HepG2 (cell line): ENCODE measurements around the gene NDC80. TPM values are rescaled to one million over a fixed set of nuclear protein-coding genes. Genes with fewer than 3 reads are reported as not detected.

Experiments used
- ATAC-seq: fragments of 200-7000 bp; cut with Tn5 transposase; 3 replicates; pipeline ENCODE4 v1.9.1; 2020; ENCODE audit warnings: mild to moderate bottlenecking, moderate library complexity
- BruUV-seq: library from RNA; stranded (reverse); fragments of 400-500 nt; replicated peaks from 2 replicates; lab custom pipeline; 2021; lab: Mats Ljungman, UMichigan
- CTCF ChIA-PET: fragments of 300-600 bp; formaldehyde crosslinking; extraction: SDS; loops from one replicate; lab custom pipeline; 2021; ENCODE audit warnings: low total read pairs, inconsistent platforms, low intra/inter-chr PET ratio; lab: Yijun Ruan, JAX
- POLR2A ChIA-PET: fragments of 350-600 bp; sonication (Branson Sonifier 250); formaldehyde crosslinking; loops from one replicate; lab custom pipeline; 2020; ENCODE audit warnings: antibody characterized with exemption, inconsistent platforms; lab: Yijun Ruan, JAX
- DNase-seq: peaks from one replicate; pipeline ENCODE4 v3.0.0-alpha.2; 2015; ENCODE audit warnings: low spot score
- FAIRE-seq: peaks from 3 replicates; lab custom pipeline; 2011; peaks lifted over from hg19 to GRCh38; lab: Jason Lieb, UNC
- H2AFZ ChIP-seq: one replicate; pipeline ENCODE4 v1.6.1; 2011; ENCODE audit warnings: low read length, inconsistent platforms
- H3K27ac ChIP-seq: fragments of 300-600 bp; 3 replicates; pipeline ENCODE4 v1.8.0; 2011; ENCODE audit warnings: mixed run types, mild to moderate bottlenecking, mixed read lengths, low read length, inconsistent platforms; ENCODE audit not compliant: insufficient read depth; ENCODE audit errors: extremely low read length
- H3K27me3 ChIP-seq, 2 experiments: fragments of 200-600 bp in 1 of 2; 2 replicates in 1 of 2; 3 replicates in 1 of 2; pipeline versions ENCODE4 v1.6.0 to v1.8.0; 2011; ENCODE audit warnings: low read length in 2 of 2, mild to moderate bottlenecking in 2 of 2, moderate library complexity in 2 of 2, inconsistent platforms in 1 of 2; ENCODE audit not compliant: insufficient read depth in 2 of 2, control insufficient read depth in 1 of 2
- H3K36me3 ChIP-seq, 2 experiments: fragments of 200-600 bp in 1 of 2; replicated peaks in 1 of 2; 2 replicates in 1 of 2; 3 replicates in 1 of 2; pipeline versions ENCODE4 v1.5.1 to v1.8.0; 2011; ENCODE audit warnings: low read length in 2 of 2, inconsistent platforms in 1 of 2; ENCODE audit not compliant: insufficient read depth in 2 of 2, control insufficient read depth in 1 of 2
- H3K4me1 ChIP-seq: 2 replicates; pipeline ENCODE4 v1.5.1; 2012; ENCODE audit warnings: low read length, inconsistent platforms; ENCODE audit not compliant: insufficient read depth
- H3K4me2 ChIP-seq: 2 replicates; pipeline ENCODE4 v1.6.0; 2011; ENCODE audit warnings: low read depth, low read length, inconsistent platforms
- H3K4me3 ChIP-seq, 3 experiments: fragments of 200-600 bp in 1 of 3; sonication (generic), shearing (Covaris generic) in 1 of 3; replicated peaks in 1 of 3; 2 replicates each; pipeline ENCODE4 v1.5.1; 2011 to 2016; ENCODE audit warnings: low read length in 3 of 3, inconsistent platforms in 2 of 3, low read depth in 2 of 3, mild to moderate bottlenecking in 2 of 3, control low read depth in 1 of 3, mixed read lengths in 1 of 3; ENCODE audit not compliant: insufficient read depth in 1 of 3
- H3K79me2 ChIP-seq: one replicate; pipeline ENCODE4 v1.6.1; 2011; ENCODE audit warnings: low read length, inconsistent platforms; ENCODE audit not compliant: insufficient read depth
- H3K9ac ChIP-seq: 2 replicates; pipeline ENCODE4 v1.6.0; 2011; ENCODE audit warnings: mild to moderate bottlenecking, low read depth, low read length, inconsistent platforms; ENCODE audit not compliant: insufficient read depth
- H3K9me3 ChIP-seq: 2 replicates; pipeline ENCODE4 v1.5.1; 2012; ENCODE audit warnings: mild to moderate bottlenecking, low read length
- H4K20me1 ChIP-seq: 2 replicates; pipeline ENCODE4 v1.6.0; 2011; ENCODE audit warnings: inconsistent platforms, mild to moderate bottlenecking, low read length, moderate library complexity; ENCODE audit not compliant: insufficient read depth
- CREM ChIP-seq, 2 experiments: sonication (generic) in 1 of 2; formaldehyde crosslinking in 1 of 2; IDR thresholded peaks; 2 replicates each; pipeline versions ENCODE4 v1.4.0 to v1.6.1; 2016 to 2020; ENCODE audit warnings: antibody characterized with exemption in 1 of 2, mild to moderate bottlenecking in 1 of 2, missing genetic modification reagents in 1 of 2
- CSRNP2 ChIP-seq: sonication (generic); formaldehyde crosslinking; conservative IDR thresholded peaks from 2 replicates; pipeline ENCODE4 v1.8.0; 2022; ENCODE audit warnings: low read depth, missing genetic modification reagents
- DMTF1 ChIP-seq: sonication (generic); formaldehyde crosslinking; IDR thresholded peaks from 2 replicates; pipeline ENCODE4 v1.4.0; 2020; ENCODE audit warnings: mild to moderate bottlenecking, missing genetic modification reagents
- ETV5 ChIP-seq: IDR thresholded peaks from 2 replicates; pipeline ENCODE4 v1.6.1; 2018; ENCODE audit warnings: missing biosample characterization, missing genetic modification reagents, inconsistent platforms, borderline replicate concordance
- GABPB1 ChIP-seq: IDR thresholded peaks from 2 replicates; pipeline ENCODE4 v1.6.1; 2016; ENCODE audit warnings: mild to moderate bottlenecking, missing genetic modification reagents, moderate library complexity, missing compliant biosample characterization
- KMT2A ChIP-seq: sonication (generic); formaldehyde crosslinking; IDR thresholded peaks from 2 replicates; pipeline ENCODE4 v1.4.0; 2020; ENCODE audit warnings: missing genetic modification reagents
- RFXANK ChIP-seq: IDR thresholded peaks from 2 replicates; pipeline ENCODE4 v1.6.1; 2016
- SALL1 ChIP-seq: sonication (generic); formaldehyde crosslinking; IDR thresholded peaks from 2 replicates; pipeline ENCODE4 v1.8.0; 2022; ENCODE audit warnings: mild to moderate bottlenecking, missing genetic modification reagents
- STAG1 ChIP-seq: sonication (generic); formaldehyde crosslinking; IDR thresholded peaks from 2 replicates; pipeline ENCODE4 v1.4.0; 2020; ENCODE audit warnings: missing genetic modification reagents
- ZIK1 ChIP-seq: sonication (generic); formaldehyde crosslinking; IDR thresholded peaks from 2 replicates; pipeline ENCODE4 v1.5.0; 2020; ENCODE audit warnings: mild to moderate bottlenecking, low read depth, missing genetic modification reagents, borderline replicate concordance
- ZNF256 ChIP-seq: sonication (generic); formaldehyde crosslinking; conservative IDR thresholded peaks from 2 replicates; pipeline ENCODE4 v1.4.0; 2020; ENCODE audit warnings: missing genetic modification reagents
- ZNF558 ChIP-seq: sonication (generic); formaldehyde crosslinking; IDR thresholded peaks from 2 replicates; pipeline ENCODE4 v1.9.0; 2022; ENCODE audit warnings: mild to moderate bottlenecking, missing genetic modification reagents, borderline replicate concordance
- WGBS: methylation state at CpG from one replicate; pipeline ENCODE4 v1.1.6; 2017; ENCODE audit warnings: low lambda C conversion rate; 5-methylcytosine and 5-hydroxymethylcytosine counted together
- in situ Hi-C: cut with HindIII; loops from 2 replicates; pipeline ENCODE4 v1.10.0; 2017; ENCODE audit warnings: low pct_unique_long_range_greater_than_20kb; ENCODE audit not compliant: extremely low pct_ligation_motif_present
- intact Hi-C: fragments of 100-400 bp; cut with micrococcal nuclease; formaldehyde crosslinking; loops from one replicate; pipeline ENCODE4 v1.10.0; 2022; ENCODE audit not compliant: unreplicated experiment
- polyA plus RNA-seq, 8 experiments: library from polyadenylated mRNA; depleted of rRNA in 3 of 8; stranded (reverse) in 7 of 8; unstranded in 1 of 8; fragments of >200 nt; fragmentation: Illumina TruSeq in 4 of 8; extraction: Trizol in 4 of 8; gene quantifications; 2 replicates each; pipeline versions ENCODE4 v1.2.1 to v1.2.3, GENCODE V29; 2011 to 2016; ENCODE audit warnings: low read depth in 4 of 8, missing spikeins in 1 of 8, mixed read lengths in 1 of 8; ENCODE audit not compliant: insufficient read depth in 1 of 8
- total RNA-seq, 5 experiments: library from RNA; depleted of rRNA; stranded (reverse); fragments of >200 nt; fragmentation: Illumina TruSeq; extraction: Trizol; gene quantifications; 2 replicates each; pipeline ENCODE4 v1.2.3, GENCODE V29; 2016; ENCODE audit warnings: low read depth in 1 of 5
- TF ChIP-seq, protein P1 (sequence below): sonication (generic); formaldehyde crosslinking; IDR thresholded peaks from 2 replicates; pipeline ENCODE4 v1.9.0; 2021; ENCODE audit warnings: missing genetic modification reagents, mild to moderate bottlenecking, borderline replicate concordance
- TF ChIP-seq, protein P2 (sequence below): sonication (generic); formaldehyde crosslinking; IDR thresholded peaks from 2 replicates; pipeline ENCODE4 v1.5.0; 2020; ENCODE audit warnings: missing genetic modification reagents

NDC80 gene
- total and polyA plus RNA-seq, 2 of the 13 experiments (the other 11 are each of a cell fraction or from before 2014, with no cell fraction given): 9.6 to 33.0 TPM

- no peak overlapping the region for H2AFZ ChIP-seq
- H3K4me1 ChIP-seq: no peaks in the 10 kb centered on the region
- H4K20me1 ChIP-seq: no peaks in the 10 kb centered on the region
- H3K9me3 ChIP-seq: no peaks in the 10 kb centered on the region
- no peak overlapping the region for H3K4me3 ChIP-seq
- H3K36me3 ChIP-seq: peaks cover 2 to 29% of the 10 kb centered on the region in 2 experiments; a peak in 4 of 5 replicates
- no peak for FAIRE-seq
- TF ChIP-seq CREM (IDR thresholded peaks at IDR 0.05) (no peak), CREM (CRISPR knock-in tag; IDR thresholded peaks at IDR 0.05) (no peak), STAG1 (CRISPR knock-in tag) (no peak), ZNF256 (CRISPR knock-in tag) (no peak), KMT2A (CRISPR knock-in tag) (no peak), SALL1 (CRISPR knock-in tag) (no peak), GABPB1 (CRISPR knock-in tag) (no peak), DMTF1 (no peak), ETV5 (no peak), RFXANK (CRISPR knock-in tag) (no peak), ZIK1 (no peak), ZNF558 (no peak), CSRNP2 (CRISPR knock-in tag) (no peak)
- TF ChIP-seq, protein P1, sequence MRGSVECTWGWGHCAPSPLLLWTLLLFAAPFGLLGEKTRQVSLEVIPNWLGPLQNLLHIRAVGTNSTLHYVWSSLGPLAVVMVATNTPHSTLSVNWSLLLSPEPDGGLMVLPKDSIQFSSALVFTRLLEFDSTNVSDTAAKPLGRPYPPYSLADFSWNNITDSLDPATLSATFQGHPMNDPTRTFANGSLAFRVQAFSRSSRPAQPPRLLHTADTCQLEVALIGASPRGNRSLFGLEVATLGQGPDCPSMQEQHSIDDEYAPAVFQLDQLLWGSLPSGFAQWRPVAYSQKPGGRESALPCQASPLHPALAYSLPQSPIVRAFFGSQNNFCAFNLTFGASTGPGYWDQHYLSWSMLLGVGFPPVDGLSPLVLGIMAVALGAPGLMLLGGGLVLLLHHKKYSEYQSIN: no peak
- TF ChIP-seq, protein P2, sequence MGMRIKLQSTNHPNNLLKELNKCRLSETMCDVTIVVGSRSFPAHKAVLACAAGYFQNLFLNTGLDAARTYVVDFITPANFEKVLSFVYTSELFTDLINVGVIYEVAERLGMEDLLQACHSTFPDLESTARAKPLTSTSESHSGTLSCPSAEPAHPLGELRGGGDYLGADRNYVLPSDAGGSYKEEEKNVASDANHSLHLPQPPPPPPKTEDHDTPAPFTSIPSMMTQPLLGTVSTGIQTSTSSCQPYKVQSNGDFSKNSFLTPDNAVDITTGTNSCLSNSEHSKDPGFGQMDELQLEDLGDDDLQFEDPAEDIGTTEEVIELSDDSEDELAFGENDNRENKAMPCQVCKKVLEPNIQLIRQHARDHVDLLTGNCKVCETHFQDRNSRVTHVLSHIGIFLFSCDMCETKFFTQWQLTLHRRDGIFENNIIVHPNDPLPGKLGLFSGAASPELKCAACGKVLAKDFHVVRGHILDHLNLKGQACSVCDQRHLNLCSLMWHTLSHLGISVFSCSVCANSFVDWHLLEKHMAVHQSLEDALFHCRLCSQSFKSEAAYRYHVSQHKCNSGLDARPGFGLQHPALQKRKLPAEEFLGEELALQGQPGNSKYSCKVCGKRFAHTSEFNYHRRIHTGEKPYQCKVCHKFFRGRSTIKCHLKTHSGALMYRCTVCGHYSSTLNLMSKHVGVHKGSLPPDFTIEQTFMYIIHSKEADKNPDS (CRISPR knock-in tag): no peak
- TF ChIP-seq, all 625 proteins: peak for 0
- CTCF ChIA-PET: no interaction called here
- POLR2A ChIA-PET: no interaction called here
- DNase-seq: no peak
- intact Hi-C loops: no loop called here
- ATAC-seq: no peak
- WGBS: 98% methylated on average over 2 of the region's 2 CpGs
- H3K27me3 ChIP-seq: no peaks in the 10 kb centered on the region
- H3K27ac ChIP-seq: no peak overlapping the region
- H3K79me2 ChIP-seq: no peaks in the 10 kb centered on the region
- no peak overlapping the region for H3K9ac ChIP-seq
- no TSS peak for BruUV-seq
- in situ Hi-C loops: no loop called here
- H3K4me2 ChIP-seq: no peak overlapping the region
Observed at GRCh38 chr18:2606335-2606734, 35.0 kb downstream of the NDC80 start.
